HG03039 (cell line): Measurements from ENCODE around the gene LCE1E.

Experiments used
- ATAC-seq: cut with Tn5 transposase; IDR thresholded peaks from one replicate; pipeline ENCODE4 v1.9.1; 2021; ENCODE audit warnings: mild to moderate bottlenecking, moderate library complexity; ENCODE audit not compliant: unreplicated experiment

The LCE1E gene

DNA sequence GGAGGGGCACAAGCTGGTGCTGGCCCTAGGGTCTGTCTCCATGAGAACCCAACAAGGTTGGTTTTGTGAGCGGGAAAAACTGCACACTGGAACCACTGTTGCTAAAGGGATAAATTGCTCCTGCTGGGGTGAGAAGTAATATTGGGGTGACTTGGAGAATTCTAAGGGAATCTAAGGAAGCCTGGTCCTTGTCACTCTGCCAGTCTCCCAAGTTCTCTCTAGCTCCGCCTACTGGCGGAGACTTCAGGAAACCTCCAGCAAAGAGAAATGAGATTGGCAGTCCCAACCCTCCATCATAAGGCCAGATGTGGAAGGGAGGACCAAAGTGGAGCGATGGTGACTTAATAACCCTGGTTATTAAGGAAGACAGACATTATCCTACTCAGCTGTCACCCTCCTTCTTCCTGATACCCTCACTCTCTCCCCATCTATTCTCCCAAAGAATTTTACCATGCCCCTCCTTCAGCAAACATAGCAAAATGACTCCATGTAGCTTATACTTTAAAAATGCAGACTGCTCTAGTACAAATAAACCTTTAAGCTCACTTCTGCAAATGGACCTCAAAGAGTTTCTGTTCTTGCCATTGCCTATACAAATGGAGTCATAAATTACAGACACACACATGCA, 8.4 kb upstream of the LCE1E start:
- ATAC-seq = no peak

DNA sequence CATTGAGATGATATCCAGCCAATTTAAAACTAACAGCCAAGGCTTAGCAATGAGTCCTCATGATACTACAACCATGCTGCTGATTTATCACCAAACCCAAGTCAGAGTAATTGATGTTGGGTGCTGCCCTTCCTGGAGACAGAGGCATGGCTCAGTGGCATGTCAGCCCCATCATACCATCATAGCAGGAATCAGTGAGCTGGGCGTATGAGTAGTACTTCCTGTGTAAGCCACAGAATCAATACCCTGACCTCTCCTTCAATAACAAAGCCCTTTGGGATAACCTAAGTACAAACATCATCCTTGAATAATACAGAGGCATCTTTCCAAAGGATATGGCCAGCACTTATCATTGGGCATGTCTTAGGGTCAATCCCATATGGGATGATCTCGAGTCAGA, 3.0 kb upstream of the LCE1E start:
- no peak for ATAC-seq

DNA sequence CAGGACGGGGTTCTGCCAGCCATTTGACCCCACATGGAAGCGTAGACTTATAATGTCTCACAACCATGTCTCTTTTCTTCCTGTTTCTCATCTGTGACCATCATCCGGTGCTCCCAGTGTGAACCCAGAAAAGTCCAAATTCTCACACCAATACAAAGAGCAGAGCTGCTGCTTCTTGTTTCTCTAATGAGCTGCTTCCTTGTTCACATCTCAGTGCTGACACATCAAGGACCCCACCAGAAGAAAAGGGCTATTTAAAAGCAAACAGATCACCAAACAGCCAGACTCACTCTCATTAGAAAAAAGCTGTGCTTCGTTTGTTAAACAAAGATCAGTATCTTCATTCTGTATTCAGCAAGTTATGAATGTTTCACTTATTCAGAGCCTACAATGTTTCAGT, 9.6 kb downstream of the LCE1E start:
- no peak for ATAC-seq

DNA sequence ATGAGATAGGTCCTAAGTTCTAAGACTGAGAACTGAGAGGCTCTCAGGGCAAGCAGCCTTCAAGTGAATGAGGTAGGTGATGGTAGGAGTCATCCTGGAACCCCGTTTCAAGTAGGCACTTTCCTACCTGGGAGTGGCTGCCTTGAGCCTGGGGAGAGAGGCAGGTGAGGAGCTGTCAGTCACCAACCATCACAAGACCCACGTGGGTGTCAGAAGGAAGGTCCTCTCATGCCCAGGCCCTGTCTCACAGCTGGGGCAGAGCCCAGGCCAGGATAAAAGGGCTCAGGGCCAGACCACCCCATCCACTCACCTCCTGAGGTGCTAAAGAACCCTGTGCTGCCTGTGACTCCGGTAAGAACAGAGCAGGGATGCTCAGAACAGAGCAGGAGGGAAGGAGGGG, 10.4 kb downstream of the LCE1E start, which contains the start of gene LCE1D:
LCE1D (plus strand) TSS at position 301 of the 400 bp plus-strand sequence. CDS start 1,074 bp downstream, outside the sequence.
- no peak for ATAC-seq

DNA sequence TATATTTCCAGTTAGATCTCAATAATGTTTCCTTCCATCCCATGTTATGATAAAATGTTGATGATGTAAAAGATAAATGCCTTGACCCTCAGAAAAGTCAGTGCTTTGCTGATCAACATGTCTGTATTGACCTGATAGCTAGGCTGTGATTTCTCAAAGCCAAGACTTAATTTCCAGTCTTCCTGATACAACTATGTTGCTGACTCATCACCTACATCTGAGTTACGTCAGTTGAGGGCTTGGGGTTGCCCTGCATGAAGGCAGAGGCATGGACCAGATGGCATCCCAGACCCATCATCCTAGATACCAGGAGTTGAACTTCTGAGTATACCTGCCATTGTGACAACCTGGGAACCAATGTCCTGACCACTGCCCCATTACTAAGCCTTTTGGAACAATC, 15.3 kb downstream of the LCE1E start:
- ATAC-seq = no peak

DNA sequence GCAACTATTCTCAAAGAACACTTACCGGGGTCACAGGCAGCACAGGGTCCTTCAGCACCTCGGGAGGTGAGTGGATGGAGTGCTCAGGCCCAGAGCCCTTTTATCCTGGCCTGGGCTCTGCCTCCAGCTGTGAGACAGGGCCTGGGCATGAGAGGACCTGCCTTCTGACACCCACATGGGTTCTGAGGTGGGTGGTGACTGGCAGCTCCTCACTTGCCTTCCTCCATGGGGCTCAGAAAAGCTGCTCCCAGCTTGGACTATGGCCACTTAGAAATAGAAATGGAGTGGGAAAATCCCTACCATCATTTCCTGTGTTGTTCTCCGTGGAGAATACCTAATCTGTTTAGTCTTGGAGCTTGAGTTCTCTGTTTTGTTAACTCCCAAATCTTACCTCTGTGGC, 20.5 kb downstream of the LCE1E start, which contains the start of gene LCE1C:
LCE1C (minus strand) TSS at position 76 of the 400 bp plus-strand sequence. CDS start 1,173 bp downstream, outside the sequence.
- no peak for ATAC-seq

DNA sequence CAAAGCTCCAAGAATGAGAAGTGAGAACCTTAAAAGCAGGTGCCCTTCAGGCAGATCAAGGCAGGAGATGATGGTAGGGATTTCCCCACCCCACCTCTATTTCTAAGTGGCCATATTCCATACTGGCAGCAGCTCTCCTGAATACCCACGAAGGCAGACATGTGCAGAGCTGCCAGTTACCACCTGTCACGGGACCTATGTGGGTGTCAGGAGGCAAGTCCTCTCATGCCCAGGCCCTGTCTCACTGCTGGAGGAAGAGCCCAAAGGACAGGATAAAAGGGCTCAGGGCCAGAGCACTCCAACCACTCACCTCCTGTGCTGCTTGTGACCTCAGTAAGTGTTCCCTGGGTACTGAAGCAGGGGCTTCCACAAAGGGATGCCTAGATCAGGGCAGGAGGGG, 25.0 kb downstream of the LCE1E start:
- no peak for ATAC-seq

DNA sequence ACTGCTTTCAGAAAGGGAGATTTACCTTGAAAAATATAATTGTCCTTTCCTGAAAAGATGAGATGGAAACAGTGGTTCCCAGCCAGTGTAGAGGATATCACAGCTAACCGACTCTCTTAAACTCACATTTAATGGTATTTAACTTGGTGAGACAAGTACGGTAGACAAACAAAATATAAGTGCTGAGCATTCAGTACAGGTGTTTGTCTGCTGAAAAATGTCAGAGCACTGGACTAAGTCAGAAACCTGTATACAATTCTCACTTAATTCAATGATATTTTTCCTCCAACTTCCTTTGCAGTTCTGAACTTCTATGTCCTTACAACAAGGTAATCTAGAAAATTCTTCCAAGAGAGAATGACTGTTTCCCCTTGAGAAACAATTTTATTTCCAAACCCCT, 25.6 kb downstream of the LCE1E start, which contains the start of gene LCE1B:
LCE1B (plus strand) TSS at position 301 of the 400 bp plus-strand sequence. CDS start 476 bp downstream, outside the sequence.
- ATAC-seq = no peak

DNA sequence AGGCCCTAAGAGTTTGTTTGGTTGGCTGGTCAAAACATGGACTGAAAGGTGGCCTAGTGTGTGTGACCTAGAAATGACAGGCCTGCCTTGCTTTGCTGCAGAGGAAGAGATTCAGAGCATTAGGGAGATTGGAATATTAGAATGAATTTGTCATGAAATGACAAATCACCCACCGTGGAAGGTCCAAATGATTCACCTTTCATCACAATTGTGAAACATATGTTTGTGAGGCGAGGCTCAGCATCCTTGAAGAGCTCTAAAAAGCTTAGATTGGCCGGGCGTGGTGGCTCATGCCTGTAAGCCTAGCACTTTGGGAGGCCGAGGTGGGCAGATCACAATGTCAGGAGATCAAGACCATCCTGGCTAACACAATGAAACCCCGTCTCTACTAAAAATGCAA, 31.3 kb downstream of the LCE1E start:
- no peak for ATAC-seq

DNA sequence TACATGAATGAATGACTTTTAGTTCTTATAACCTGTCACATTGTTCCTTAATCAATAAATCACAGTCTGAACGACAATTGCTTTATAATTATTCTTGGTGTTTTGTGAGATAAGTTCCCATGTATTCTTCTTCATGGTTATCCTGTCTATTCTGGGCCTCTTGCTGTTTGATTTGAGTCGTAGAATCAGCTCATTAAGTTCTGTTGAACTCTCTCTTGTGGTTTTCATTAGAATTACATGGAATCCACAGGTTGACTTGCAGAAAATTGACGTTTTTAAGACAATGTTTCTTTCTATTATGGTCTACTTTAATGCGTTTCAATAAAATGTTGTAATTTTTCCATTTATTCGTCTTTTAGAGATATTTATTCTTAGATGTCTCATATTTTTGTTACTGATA, 37.2 kb downstream of the LCE1E start:
- no peak for ATAC-seq

DNA sequence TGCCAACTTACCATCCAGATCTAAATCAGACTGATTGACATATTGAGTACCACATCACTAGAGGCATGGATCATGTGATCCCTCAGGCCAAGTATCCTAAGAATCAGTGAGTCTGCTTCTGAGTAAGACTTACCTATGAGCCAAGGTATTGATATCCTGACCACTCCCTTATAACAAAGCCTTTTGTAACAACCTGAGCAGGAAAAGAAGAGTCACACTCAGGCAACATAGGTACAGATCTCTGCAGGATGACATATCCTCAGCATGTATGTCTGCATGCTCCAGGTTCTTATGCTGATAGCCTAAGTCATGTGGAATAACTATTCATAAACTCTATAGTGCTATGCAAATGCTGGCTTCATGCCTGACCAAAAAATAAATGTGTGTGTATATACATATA, 38.9 kb downstream of the LCE1E start:
- ATAC-seq = no peak

DNA sequence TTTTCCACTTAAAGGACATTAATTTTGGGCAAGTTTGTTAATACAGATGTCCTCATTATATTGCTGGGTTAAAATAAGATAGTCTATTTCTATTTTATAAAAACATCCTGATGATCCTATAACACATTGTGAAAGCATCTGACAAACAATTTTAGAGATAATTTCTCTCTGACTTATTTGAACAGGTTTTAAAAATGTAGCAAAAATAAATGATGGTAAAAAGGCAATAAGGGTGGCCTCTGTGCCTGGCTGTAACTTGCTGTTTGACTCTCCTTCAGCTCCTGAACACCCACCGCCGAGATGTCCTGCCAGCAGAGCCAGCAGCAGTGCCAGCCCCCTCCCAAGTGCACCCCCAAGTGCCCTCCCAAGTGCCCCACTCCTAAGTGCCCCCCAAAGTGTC, 41.1 kb downstream of the LCE1E start, which contains the start of gene LCE1A:
LCE1A (plus strand) TSS at position 301 of the 400 bp plus-strand sequence; CDS start at position 301, 0 bp downstream.
- ATAC-seq = no peak

DNA sequence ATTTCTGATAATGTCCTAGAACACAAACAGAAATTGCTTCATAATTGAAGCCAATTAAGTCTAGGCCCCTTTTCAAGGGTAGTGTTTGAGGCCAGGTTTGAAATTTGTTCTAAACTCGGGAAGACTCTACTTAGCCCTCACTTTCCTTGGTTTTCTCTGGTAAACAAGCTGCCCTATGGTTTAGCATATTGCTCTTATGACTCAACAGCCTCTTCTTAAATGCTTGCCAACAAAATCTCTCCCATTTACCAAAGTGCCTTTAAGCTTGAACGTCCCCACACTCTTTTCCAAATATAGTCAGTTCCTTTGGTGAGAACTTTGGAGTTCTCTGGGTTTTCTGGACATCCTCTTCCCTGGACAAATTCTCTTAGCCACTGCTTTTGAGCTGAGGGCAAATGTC, 50.8 kb downstream of the LCE1E start:
- ATAC-seq = no peak
